ENCODE data around the gene C16orf95. TPM values are rescaled to one million over a fixed set of nuclear protein-coding genes. Genes with fewer than 3 reads are reported as not detected.
A peak's percentile ranks its signal among the peaks of the same experiment; 100 is the strongest.
"Not testable (repeated sequence)": the region's sequence is repeated elsewhere in the genome, so short reads cannot be mapped to it uniquely, and the experiment has no call there.

C16orf95 gene
- total RNA-seq, 2 donors from 2014 or later, result 4.6 to 7.0 TPM

DNA sequence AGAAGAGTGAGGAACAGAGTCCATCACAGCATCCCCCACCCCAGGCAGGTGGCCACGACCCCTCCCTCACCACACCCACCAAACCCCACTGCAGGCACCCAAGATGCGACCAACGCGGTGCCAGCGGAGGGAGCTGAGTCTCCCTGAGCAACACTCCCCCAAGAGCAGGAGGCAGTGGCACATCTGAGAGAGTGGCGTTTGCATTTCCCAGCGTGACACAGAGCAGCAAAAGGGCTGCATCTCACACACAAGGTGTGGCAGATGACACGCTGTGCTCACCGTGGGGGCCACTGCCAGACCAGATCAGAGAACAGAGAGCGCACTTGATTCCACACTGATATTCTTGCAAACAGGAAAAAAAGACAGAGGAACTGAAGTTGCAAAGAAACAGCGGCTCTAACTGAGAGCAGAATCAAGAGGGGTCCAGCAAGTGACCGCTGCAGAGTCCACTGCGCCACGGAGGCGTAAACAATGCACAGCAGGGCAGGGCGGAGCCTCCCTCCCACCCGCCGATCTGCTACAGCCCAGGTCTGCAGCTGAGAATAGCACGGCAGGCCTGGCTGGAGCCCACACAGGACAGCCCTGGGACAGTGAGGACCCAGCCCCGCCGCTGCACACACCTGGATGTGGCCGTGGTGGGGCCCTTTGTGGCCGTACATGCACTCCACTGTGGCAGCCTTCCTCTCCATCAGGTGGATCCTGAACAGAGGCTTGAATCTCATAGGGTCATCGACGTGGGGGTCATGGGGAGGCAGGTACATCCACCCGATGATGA lies 26.0 kb upstream of the C16orf95 start:
- peak overlapping the region in 1 of 2 donors; percentile 87 for H3K27ac Mint-ChIP-seq
- H3K4me1 Mint-ChIP-seq (ENCODE audit: low read depth in 2 of 2), result peaks cover 18 to 19% of the 10 kb centered on the region in 2 donors
- H3K4me3 Mint-ChIP-seq, result no peak overlapping the region
- ATAC-seq (no peak), DNase-seq (ENCODE audit: low spot score) (no peak)
- no peaks in the 10 kb centered on the region for H3K27me3 Mint-ChIP-seq
- H3K9me3 Mint-ChIP-seq, result no peaks in the 10 kb centered on the region
- peaks cover 4% of the 10 kb centered on the region for H3K36me3 Mint-ChIP-seq

DNA sequence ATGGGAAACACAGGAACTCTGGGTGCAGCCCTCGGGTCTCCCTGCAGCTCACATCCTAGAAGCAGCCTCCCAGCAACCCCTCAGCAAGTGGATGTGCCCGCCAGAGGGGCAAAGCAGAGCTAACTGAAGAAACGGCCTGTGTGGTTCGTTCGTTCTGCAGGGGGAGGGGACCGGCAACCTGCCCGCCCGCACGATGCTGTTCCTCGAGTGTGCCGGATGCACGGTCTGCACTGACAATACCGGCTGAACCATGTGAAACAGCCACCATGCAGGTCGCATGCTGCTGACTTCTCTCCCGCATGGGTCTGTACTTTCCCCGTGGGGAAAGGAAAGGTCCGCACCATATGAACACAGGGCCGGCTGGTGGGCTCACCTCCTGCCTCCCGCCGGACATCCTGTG lies 25.3 kb upstream of the C16orf95 start:
- Mint-ChIP-seq H3K27ac (no peak overlapping the region), H3K27me3 (no peaks in the 10 kb centered on the region), H3K36me3 (peaks cover 4% of the 10 kb centered on the region), H3K9me3 (no peaks in the 10 kb centered on the region), H3K4me1 (ENCODE audit: low read depth in 2 of 2) (peaks cover 18 to 19% of the 10 kb centered on the region in 2 donors), H3K4me3 (no peak overlapping the region)
- ATAC-seq (no peak), DNase-seq (ENCODE audit: low spot score) (no peak)

GRCh38 chr16:87340198-87340597 lies 23.0 kb upstream of the C16orf95 start:
- ATAC-seq, result no peak
- Mint-ChIP-seq H3K4me1 (ENCODE audit: low read depth in 2 of 2) (peaks cover 14 to 19% of the 10 kb centered on the region in 2 donors), H3K36me3 (peaks cover under 1% of the 10 kb centered on the region), H3K27me3 (no peaks in the 10 kb centered on the region), H3K9me3 (no peaks in the 10 kb centered on the region), H3K27ac (no peak overlapping the region), H3K4me3 (no peak overlapping the region)
- DNase-seq (ENCODE audit: low spot score), result no peak

GRCh38 chr16:87339724-87340105 lies 22.5 kb upstream of the C16orf95 start:
- H3K36me3 Mint-ChIP-seq; DNase-seq (ENCODE audit: low spot score); H3K9me3 Mint-ChIP-seq; H3K27me3 Mint-ChIP-seq; ATAC-seq; H3K4me3 Mint-ChIP-seq: not testable (repeated sequence)
- H3K4me1 Mint-ChIP-seq (ENCODE audit: low read depth in 2 of 2), result peaks cover 10 to 18% of the 10 kb centered on the region in 2 donors
- H3K27ac Mint-ChIP-seq, result peak overlapping the region in 1 of 2 donors; percentile 37

GRCh38 chr16:87339086-87339723 lies 22.0 kb upstream of the C16orf95 start:
- H3K4me1 Mint-ChIP-seq (ENCODE audit: low read depth in 2 of 2), result peaks cover 10 to 18% of the 10 kb centered on the region in 2 donors
- H3K4me3 Mint-ChIP-seq, result no peak overlapping the region
- ATAC-seq, result no peak
- H3K9me3 Mint-ChIP-seq, result no peaks in the 10 kb centered on the region
- H3K27ac Mint-ChIP-seq, result peak overlapping the region in 1 of 2 donors; percentile 37
- no peak for DNase-seq (ENCODE audit: low spot score)
- no peaks in the 10 kb centered on the region for H3K27me3 Mint-ChIP-seq
- H3K36me3 Mint-ChIP-seq, result no peaks in the 10 kb centered on the region

DNA sequence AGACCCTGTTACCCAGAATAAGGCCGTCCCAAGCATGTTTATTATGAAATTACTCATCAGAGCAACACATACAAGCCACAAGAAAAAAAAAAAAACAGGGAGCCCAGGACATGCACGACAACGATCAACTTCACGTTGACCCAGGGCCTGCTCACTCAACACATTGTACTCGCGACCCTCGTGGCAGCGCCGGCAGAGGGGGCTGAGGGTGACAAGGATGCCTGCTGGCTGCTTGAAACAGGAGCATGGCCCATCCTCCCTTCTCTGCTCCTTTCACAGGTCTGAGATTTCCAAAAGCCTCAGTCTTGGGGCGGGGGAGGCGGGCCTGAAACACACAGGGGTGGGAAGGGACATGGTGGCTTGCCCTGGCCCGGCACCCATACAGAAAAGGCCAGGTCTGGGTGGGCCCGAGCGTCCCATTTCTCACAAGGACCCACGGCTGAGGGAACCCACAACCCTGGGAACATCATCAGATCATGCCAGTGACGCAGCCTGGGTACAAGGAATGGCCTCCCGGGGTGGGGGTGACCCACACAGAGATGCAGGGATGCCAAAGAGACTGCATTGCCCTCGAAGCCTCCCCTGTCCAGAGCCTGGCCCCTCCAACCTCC lies 21.1 kb upstream of the C16orf95 start:
- Mint-ChIP-seq H3K36me3 (no peaks in the 10 kb centered on the region), H3K4me3 (no peak overlapping the region), H3K4me1 (ENCODE audit: low read depth in 2 of 2) (peaks cover 10 to 12% of the 10 kb centered on the region in 2 donors), H3K27ac (no peak overlapping the region), H3K9me3 (no peaks in the 10 kb centered on the region), H3K27me3 (no peaks in the 10 kb centered on the region)
- no peak for DNase-seq (ENCODE audit: low spot score)
- ATAC-seq, result no peak

DNA sequence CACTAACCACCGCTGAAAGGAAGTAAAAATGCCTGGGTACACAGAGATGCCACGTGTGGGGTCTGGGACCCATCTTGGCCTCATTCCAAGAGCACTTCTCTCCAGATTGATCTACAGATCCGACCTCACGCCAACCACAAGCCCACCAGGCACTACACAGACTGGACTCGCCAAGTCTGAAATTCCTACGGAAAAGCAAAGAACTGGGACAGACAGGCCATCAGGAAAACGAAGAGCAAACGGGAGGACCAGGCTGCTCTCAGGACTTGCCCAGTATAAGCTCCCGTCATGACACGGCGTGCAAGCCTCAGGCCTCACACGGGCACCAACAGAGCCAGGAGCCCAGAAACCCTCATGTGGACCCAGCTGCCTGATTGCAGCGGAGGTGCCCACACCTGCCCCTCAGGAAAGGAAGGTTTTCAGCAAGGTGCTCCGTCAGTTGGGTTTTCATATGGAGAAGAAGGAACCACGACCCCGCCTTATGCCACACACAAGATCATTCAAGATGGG lies 20.1 kb upstream of the C16orf95 start:
- peaks cover 7 to 12% of the 10 kb centered on the region in 2 donors for H3K4me1 Mint-ChIP-seq (ENCODE audit: low read depth in 2 of 2)
- no peaks in the 10 kb centered on the region for H3K9me3 Mint-ChIP-seq
- ATAC-seq, result no peak
- H3K36me3 Mint-ChIP-seq, result no peaks in the 10 kb centered on the region
- DNase-seq (ENCODE audit: low spot score), result no peak
- no peak overlapping the region for H3K4me3 Mint-ChIP-seq
- H3K27me3 Mint-ChIP-seq, result no peaks in the 10 kb centered on the region
- peak overlapping the region in 1 of 2 donors; percentile 13 for H3K27ac Mint-ChIP-seq

GRCh38 chr16:87336434-87337240 lies 19.4 kb upstream of the C16orf95 start:
- Mint-ChIP-seq H3K27ac (peak overlapping the region in 1 of 2 donors; percentile 13), H3K27me3 (no peaks in the 10 kb centered on the region), H3K36me3 (no peaks in the 10 kb centered on the region), H3K4me3 (no peak overlapping the region), H3K9me3 (no peaks in the 10 kb centered on the region), H3K4me1 (ENCODE audit: low read depth in 2 of 2) (peaks cover 7 to 12% of the 10 kb centered on the region in 2 donors)
- no peak for ATAC-seq
- DNase-seq (ENCODE audit: low spot score), result no peak

DNA sequence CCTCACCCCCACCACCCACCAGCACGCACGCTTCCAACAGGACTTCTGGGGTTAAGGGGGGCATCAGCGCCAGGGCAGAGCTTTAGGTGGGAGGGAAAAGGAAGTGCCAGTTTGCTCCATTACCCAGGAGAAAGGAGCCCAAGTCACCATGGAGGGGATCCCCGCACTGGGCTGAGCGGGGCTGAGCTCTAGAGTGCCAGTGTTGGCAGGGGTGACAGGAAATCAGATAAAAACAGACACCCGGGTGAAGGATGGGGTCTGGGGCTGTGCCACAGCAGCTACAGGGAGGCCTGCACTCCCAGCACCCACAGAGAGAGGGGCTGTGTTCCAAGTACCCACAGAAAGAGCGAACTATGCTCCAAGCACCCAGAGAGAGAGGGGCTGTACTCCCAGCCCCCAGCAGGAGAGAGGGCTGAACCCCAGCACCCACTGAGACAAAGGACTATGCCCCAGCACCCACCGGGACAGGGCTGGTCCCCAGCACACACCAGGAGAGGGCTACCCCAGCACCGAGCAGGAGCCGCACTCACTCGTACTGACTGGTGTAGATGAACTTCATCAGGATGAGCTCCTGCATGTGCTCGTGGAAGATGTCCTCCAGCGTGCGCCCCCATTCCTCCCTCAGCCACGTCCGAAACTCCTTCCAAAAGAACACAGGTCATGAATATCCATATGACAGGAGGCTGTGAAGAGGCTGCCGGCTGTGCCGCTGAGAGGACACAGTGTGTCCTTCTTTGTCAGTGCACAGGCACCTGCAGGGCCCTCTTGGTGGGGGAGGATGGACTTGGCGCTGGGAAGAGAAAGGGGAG lies 18.6 kb upstream of the C16orf95 start:
- no peak overlapping the region for H3K4me3 Mint-ChIP-seq
- no peaks in the 10 kb centered on the region for H3K27me3 Mint-ChIP-seq
- no peaks in the 10 kb centered on the region for H3K36me3 Mint-ChIP-seq
- ATAC-seq, result no peak
- H3K27ac Mint-ChIP-seq, result peak overlapping the region in 1 of 2 donors; percentile 50
- H3K4me1 Mint-ChIP-seq (ENCODE audit: low read depth in 2 of 2), result peaks cover 7 to 12% of the 10 kb centered on the region in 2 donors
- DNase-seq (ENCODE audit: low spot score), result no peak
- H3K9me3 Mint-ChIP-seq, result no peaks in the 10 kb centered on the region

DNA sequence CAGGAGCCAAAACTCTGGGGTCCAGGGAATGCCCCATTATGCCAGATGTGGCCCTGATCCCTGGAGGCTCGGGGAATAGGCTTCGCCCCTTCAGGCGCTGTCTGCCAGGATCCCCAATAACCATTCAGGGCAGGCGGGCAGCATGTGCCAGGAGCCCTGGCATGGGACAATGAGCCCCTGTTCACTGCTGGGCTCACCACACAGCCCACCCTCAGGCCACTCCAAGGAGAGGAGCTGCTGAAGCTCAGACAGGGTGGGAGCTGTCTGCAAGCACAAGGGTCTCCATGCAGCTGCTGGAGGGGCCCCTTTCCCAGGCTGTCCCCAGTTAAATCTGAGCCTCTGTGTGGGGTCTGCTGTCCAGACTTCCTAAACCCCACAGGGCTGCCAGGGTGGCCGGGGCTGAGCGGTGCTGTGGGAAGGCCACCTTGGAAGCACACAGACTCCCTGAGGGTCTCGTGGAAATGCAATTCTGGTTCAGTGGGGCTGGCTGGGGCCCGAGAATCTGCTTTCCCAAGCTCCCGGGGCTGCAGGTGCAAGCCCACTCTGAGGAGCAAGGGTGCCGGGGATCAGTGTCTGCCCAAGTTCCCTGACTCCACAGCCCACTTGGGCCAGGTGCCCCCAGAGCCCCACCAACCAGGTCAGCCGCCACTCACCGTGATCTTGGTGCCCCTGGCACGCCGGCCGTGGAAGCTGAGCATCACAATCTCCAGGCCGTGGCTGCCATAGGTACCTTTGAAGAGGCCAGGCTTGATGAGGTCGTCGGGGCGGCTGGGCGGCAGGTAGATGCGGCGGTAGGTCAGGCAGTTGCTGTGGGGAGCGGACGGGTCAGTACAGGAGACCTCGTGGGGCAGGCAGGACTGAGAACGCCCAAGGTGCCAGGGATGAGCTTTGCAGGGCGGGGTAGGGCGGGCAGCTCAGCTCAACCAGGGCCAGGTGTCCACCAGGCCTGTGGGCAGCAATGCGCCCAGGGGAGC lies 17.7 kb upstream of the C16orf95 start:
- no peak for DNase-seq (ENCODE audit: low spot score)
- H3K4me1 Mint-ChIP-seq (ENCODE audit: low read depth in 2 of 2), result peaks cover 7 to 12% of the 10 kb centered on the region in 2 donors
- no peaks in the 10 kb centered on the region for H3K9me3 Mint-ChIP-seq
- ATAC-seq, result no peak
- H3K27ac Mint-ChIP-seq, result peak overlapping the region in 1 of 2 donors; percentile 50
- no peaks in the 10 kb centered on the region for H3K27me3 Mint-ChIP-seq
- no peaks in the 10 kb centered on the region for H3K36me3 Mint-ChIP-seq
- H3K4me3 Mint-ChIP-seq, result no peak overlapping the region

GRCh38 chr16:87333581-87334331 lies 16.6 kb upstream of the C16orf95 start:
- Mint-ChIP-seq H3K27me3 (no peaks in the 10 kb centered on the region), H3K9me3 (no peaks in the 10 kb centered on the region), H3K4me1 (ENCODE audit: low read depth in 2 of 2) (peaks cover 4 to 8% of the 10 kb centered on the region in 2 donors), H3K27ac (no peak overlapping the region), H3K4me3 (no peak overlapping the region), H3K36me3 (no peaks in the 10 kb centered on the region)
- DNase-seq (ENCODE audit: low spot score) (no peak), ATAC-seq (no peak)

All from natural killer cell treated with Interleukin-12 subunit alpha and Interleukin-12 subunit beta and Interleukin-15 and Interleukin-18, amount 100 ng/mL, for 72 hours (primary cell).